SK-N-SH (cell line): ENCODE measurements around the gene PAQR7. TPM values are rescaled to one million over a fixed set of nuclear protein-coding genes. Genes with fewer than 3 reads are reported as not detected.

ENCODE experiments used
- CTCF ChIA-PET: fragments of 300-600, 350-600 bp; formaldehyde crosslinking; extraction: SDS; loops from one replicate; lab custom pipeline; 2021; lab: Yijun Ruan, JAX
- POLR2A ChIA-PET: fragments of 350-600 bp; sonication (Branson Sonifier 250); formaldehyde crosslinking; extraction: SDS; loops from one replicate; lab custom pipeline; 2020; ENCODE audit warnings: antibody characterized with exemption, inconsistent platforms; lab: Yijun Ruan, JAX
- DNase-seq: peaks from one replicate; pipeline ENCODE4 v3.0.0; 2012
- H2AFZ ChIP-seq: fragments of 200-600 bp; sonication (generic); 2 replicates; pipeline ENCODE4 v1.8.1; 2016; ENCODE audit warnings: antibody characterized with exemption, mild to moderate bottlenecking, low read depth
- H3F3A ChIP-seq: fragments of 200-600 bp; sonication (generic); replicated peaks from 2 replicates; pipeline ENCODE3; 2016; ENCODE audit warnings: antibody characterized with exemption, mild to moderate bottlenecking; ENCODE audit not compliant: insufficient read depth
- H3K27ac ChIP-seq, 2 experiments: fragments of 200-500 bp in 1 of 2; fragments of 200-600 bp in 1 of 2; sonication (Bioruptor generic) in 1 of 2; sonication (generic), shearing (Covaris generic) in 1 of 2; 2 replicates each; pipeline versions ENCODE4 v1.5.1 to v1.6.1; 2014 to 2016; ENCODE audit warnings: low read depth in 2 of 2, inconsistent platforms in 1 of 2, low read length in 1 of 2, mild to moderate bottlenecking in 1 of 2, mixed read lengths in 1 of 2
- H3K27me3 ChIP-seq: fragments of 200-600 bp; sonication (generic), shearing (Covaris generic); 2 replicates; pipeline ENCODE4 v1.6.1; 2016; ENCODE audit warnings: mixed run types; ENCODE audit not compliant: insufficient read depth
- H3K36me3 ChIP-seq, 2 experiments: fragments of 200-500 bp in 1 of 2; fragments of 200-600 bp in 1 of 2; sonication (Bioruptor generic) in 1 of 2; sonication (generic) in 1 of 2; replicated peaks in 1 of 2; 2 replicates each; pipeline versions ENCODE3 to v1.5.1; 2014 to 2016; ENCODE audit warnings: low read length in 1 of 2, mild to moderate bottlenecking in 1 of 2; ENCODE audit not compliant: insufficient read depth in 2 of 2, control insufficient read depth in 1 of 2
- H3K4me1 ChIP-seq, 2 experiments: fragments of 200-500 bp in 1 of 2; fragments of 200-600 bp in 1 of 2; sonication (Bioruptor generic) in 1 of 2; sonication (generic), shearing (Covaris generic) in 1 of 2; 2 replicates each; pipeline versions ENCODE4 v1.5.1 to v1.6.1; 2014 to 2016; ENCODE audit warnings: low read depth in 1 of 2, low read length in 1 of 2, mixed run types in 1 of 2; ENCODE audit not compliant: insufficient read depth in 2 of 2, control insufficient read depth in 1 of 2
- H3K4me2 ChIP-seq: fragments of 200-600 bp; sonication (generic), shearing (Covaris generic); 2 replicates; pipeline ENCODE4 v1.6.1; 2017; ENCODE audit warnings: mixed run types
- H3K4me3 ChIP-seq, 2 experiments: fragments of 200-500 bp in 1 of 2; fragments of 200-600 bp in 1 of 2; sonication (Bioruptor generic) in 1 of 2; sonication (generic), shearing (Covaris generic) in 1 of 2; 2 replicates each; pipeline versions ENCODE4 v1.5.1 to v1.8.1; 2014 to 2016; ENCODE audit warnings: low read depth in 2 of 2, inconsistent platforms in 1 of 2, low read length in 1 of 2, mild to moderate bottlenecking in 1 of 2, mixed read lengths in 1 of 2, moderate library complexity in 1 of 2
- H3K79me2 ChIP-seq: fragments of 200-600 bp; sonication (generic); 2 replicates; pipeline ENCODE4 v1.8.1; 2017; ENCODE audit warnings: mild to moderate bottlenecking; ENCODE audit not compliant: insufficient read depth
- H3K9ac ChIP-seq: fragments of 200-600 bp; sonication (generic); 2 replicates; pipeline ENCODE4 v1.6.1; 2017; ENCODE audit warnings: mixed run types
- H3K9me2 ChIP-seq: fragments of 200-600 bp; sonication (generic); 2 replicates; pipeline ENCODE4 v1.6.1; 2017; ENCODE audit warnings: mixed run types
- H3K9me3 ChIP-seq: fragments of 200-600 bp; sonication (generic); 2 replicates; pipeline ENCODE4 v1.6.1; 2017; ENCODE audit warnings: mixed run types, mild to moderate bottlenecking, moderate library complexity
- H4K20me1 ChIP-seq: fragments of 200-600 bp; sonication (generic); 2 replicates; pipeline ENCODE4 v1.6.1; 2017; ENCODE audit warnings: mild to moderate bottlenecking, mixed run types; ENCODE audit not compliant: insufficient read depth
- CTCF ChIP-seq: fragments of 200-600 bp; sonication (generic); IDR thresholded peaks from 2 replicates; pipeline ENCODE4 v1.6.1; 2017; ENCODE audit warnings: antibody characterized with exemption, mild to moderate bottlenecking, moderate library complexity
- EP300 ChIP-seq, 2 experiments: IDR thresholded peaks; 2 replicates each; pipeline versions ENCODE4 v1.4.0 to v1.6.1; 2012; ENCODE audit warnings: borderline replicate concordance in 1 of 2, low read depth in 1 of 2, low read length in 1 of 2
- IRF3 ChIP-seq: fragments of 150-350 bp; IDR thresholded peaks from 2 replicates; pipeline ENCODE4 v1.6.1; 2016; ENCODE audit warnings: mild to moderate bottlenecking, low read depth, low read length
- MAX ChIP-seq: IDR thresholded peaks from 2 replicates; pipeline ENCODE4 v1.4.0; 2012; ENCODE audit warnings: low read depth
- MXI1 ChIP-seq: IDR thresholded peaks from 2 replicates; pipeline ENCODE4 v1.6.1; 2012; ENCODE audit warnings: mild to moderate bottlenecking, low read depth, low read length, improper control_type of control experiment
- NRF1 ChIP-seq: IDR thresholded peaks from 2 replicates; pipeline ENCODE4 v1.6.1; 2012; ENCODE audit warnings: low read depth, mild to moderate bottlenecking, low read length
- POLR2AphosphoS5 ChIP-seq: IDR thresholded peaks from 2 replicates; pipeline ENCODE4 v1.6.1; 2012; ENCODE audit warnings: low read depth, low read length
- RCOR1 ChIP-seq: fragments of 150-350 bp; IDR thresholded peaks from 2 replicates; pipeline ENCODE4 v1.6.1; 2017; ENCODE audit warnings: antibody characterized with exemption, low read length
- SIN3A ChIP-seq: IDR thresholded peaks from 2 replicates; pipeline ENCODE4 v1.6.1; 2012; ENCODE audit warnings: low read depth, mild to moderate bottlenecking, low read length, moderate library complexity, borderline replicate concordance
- TAF1 ChIP-seq: IDR thresholded peaks from 2 replicates; pipeline ENCODE4 v1.6.1; 2012; ENCODE audit warnings: low read depth, mild to moderate bottlenecking, low read length, moderate library complexity, borderline replicate concordance
- USF1 ChIP-seq: IDR thresholded peaks from 2 replicates; pipeline ENCODE4 v1.4.0; 2012; ENCODE audit warnings: low read depth, borderline replicate concordance
- USF2 ChIP-seq: fragments of 150-350 bp; IDR thresholded peaks from 2 replicates; pipeline ENCODE4 v1.6.1; 2017; ENCODE audit warnings: antibody characterized with exemption, low read length, low read depth, borderline replicate concordance
- YY1 ChIP-seq: IDR thresholded peaks from 2 replicates; pipeline ENCODE4 v1.4.0; 2012; ENCODE audit warnings: low read depth, mild to moderate bottlenecking
- WGBS: methylation state at CpG from one replicate; pipeline ENCODE4 v1.1.6; 2017; ENCODE audit warnings: low lambda C conversion rate; 5-methylcytosine and 5-hydroxymethylcytosine counted together
- polyA plus RNA-seq, 3 experiments: library from polyadenylated mRNA; depleted of rRNA; stranded (reverse); fragments of >200 nt; gene quantifications; 2 replicates each; pipeline ENCODE4 v1.2.3, GENCODE V29; 2012

PAQR7 gene
- polyA plus RNA-seq, 1 of the 3 experiments (the other 2 are of a cell fraction), result 5.6 TPM

GRCh38 chr1:25905680-25906643 is 30.5 kb upstream of the PAQR7 start, which contains the start of gene STMN1 (continued):
- peak; percentile 98 for TF ChIP-seq POLR2AphosphoS5
- peak; percentile 86 for TF ChIP-seq MAX
- peak; percentile 78; the same call in 1 of the 2 replicates for TF ChIP-seq MXI1
- no peak for TF ChIP-seq IRF3
- TF ChIP-seq TAF1, result peak; percentile 95
- TF ChIP-seq USF2, result peak; percentile 98
- TF ChIP-seq USF1, result peak; percentile 99
- peak; percentile 49; the same call in 1 of the 2 replicates for TF ChIP-seq YY1
- peak; percentile 20; the same call in 1 of the 2 replicates for TF ChIP-seq NRF1

GRCh38 chr1:25904943-25905679 is 29.6 kb upstream of the PAQR7 start:
- H3K9ac ChIP-seq, result peak overlapping the region; percentile 96

More at GRCh38 chr1:25904943-25905679, 29.6 kb upstream of the PAQR7 start:
- Histone ChIP-seq H3K9me3 (no peaks in the 10 kb centered on the region), H4K20me1 (peaks cover 18% of the 10 kb centered on the region; the same call in 1 of the 2 replicates), H3K4me1 (peaks cover 13% of the 10 kb centered on the region in 2 experiments; a peak in 3 of 4 replicates), H3F3A (peaks cover 19% of the 10 kb centered on the region), H3K9me2 (no peaks in the 10 kb centered on the region), H3K27me3 (no peaks in the 10 kb centered on the region), H3K79me2 (peaks cover 55% of the 10 kb centered on the region), H3K4me3 (peak overlapping the region; percentile 85 to 92), H3K36me3 (peaks cover 34 to 35% of the 10 kb centered on the region in 2 experiments), H2AFZ (peak overlapping the region; percentile 75; the same call in 1 of the 2 replicates), H3K4me2 (peak overlapping the region; percentile 91), H3K27ac (peak overlapping the region; percentile 84 to 92)
- ChIA-PET POLR2A (interaction anchor here (1.6 to 4.2 kb wide), 4 partner anchors 9 to 117 kb away, joined by 4 to 16 read pairs (median 12); partner anchors contain the start of genes EXTL1 and PAFAH2), CTCF (interaction anchor here (0.8 to 13.3 kb wide), 9 partner anchors 10 to 129 kb away, joined by 3 to 344 read pairs (median 3); partner anchors contain the start of gene PAFAH2)
- 2% methylated on average over 27 of the region's 34 CpGs for WGBS
- peak; percentile 94 for DNase-seq
- 0 out of 2 replicates have a peak, but pooled peaks have one; percentile 16 for TF ChIP-seq MXI1
- no peak for TF ChIP-seq USF1
- peak; percentile 64 for TF ChIP-seq MAX
- peak; percentile 70; the same call in 1 of the 2 replicates for TF ChIP-seq YY1
- peak; percentile 51 for TF ChIP-seq CTCF
- peak; percentile 63 for TF ChIP-seq SIN3A
- no peak for TF ChIP-seq EP300 (IDR thresholded peaks at IDR 0.05; ENCODE audit: borderline replicate concordance in 1 of 2, low read depth in 1 of 2, low read length in 1 of 2)
- 0 out of 2 replicates have a peak, but pooled peaks have one; percentile 26 for TF ChIP-seq POLR2AphosphoS5
- TF ChIP-seq RCOR1, result no peak
